NCI-H1694 treated with DMSO at 0.1 percent for 48 hours (cell line): Measurements from ENCODE around the gene ADAMTS18.
"Not testable (repeated sequence)": the region's sequence is repeated elsewhere in the genome, so short reads cannot be mapped to it uniquely, and the experiment has no call there.

Experiments
- DNase-seq: peaks from one replicate; lab custom pipeline; 2025; lab: John Stamatoyannopoulos, UW

The ADAMTS18 gene

GRCh38 chr16:77434530-77435271, at the start of gene ADAMTS18:
Gene ADAMTS18 (minus strand): TSS chr16:77435034. CDS start chr16:77434695, 339 bp downstream.
- DNase-seq, result no peak

- no peak for DNase-seq
Observed at GRCh38 chr16:77480681-77481315, 46.0 kb upstream of the ADAMTS18 start.

GRCh38 chr16:77472262-77472661, 37.4 kb upstream of the ADAMTS18 start:
- DNase-seq, result no peak

GRCh38 chr16:77470851-77471250, 36.0 kb upstream of the ADAMTS18 start:
- no peak for DNase-seq

GRCh38 chr16:77469634-77470033, 34.8 kb upstream of the ADAMTS18 start:
- peak; percentile 16 for DNase-seq

- no peak for DNase-seq
Observed at GRCh38 chr16:77468831-77469230, 34.0 kb upstream of the ADAMTS18 start.

- no peak for DNase-seq
Observed at GRCh38 chr16:77467821-77468335, 33.0 kb upstream of the ADAMTS18 start.

- DNase-seq, result not testable (repeated sequence)
Observed at GRCh38 chr16:77463659-77464058, 28.8 kb upstream of the ADAMTS18 start.

GRCh38 chr16:77462894-77463293, 28.1 kb upstream of the ADAMTS18 start:
- DNase-seq, result no peak

GRCh38 chr16:77459534-77460254, 24.9 kb upstream of the ADAMTS18 start:
- DNase-seq, result no peak

GRCh38 chr16:77457046-77457445, 22.2 kb upstream of the ADAMTS18 start:
- DNase-seq, result no peak

- no peak for DNase-seq
Observed at GRCh38 chr16:77452243-77452642, 17.4 kb upstream of the ADAMTS18 start.

- DNase-seq, result no peak
Observed at GRCh38 chr16:77450790-77451487, 16.1 kb upstream of the ADAMTS18 start.

GRCh38 chr16:77449208-77449607, 14.4 kb upstream of the ADAMTS18 start:
- no peak for DNase-seq

GRCh38 chr16:77445324-77445723, 10.5 kb upstream of the ADAMTS18 start:
- no peak for DNase-seq

GRCh38 chr16:77444147-77444460, 9.3 kb upstream of the ADAMTS18 start:
- no peak for DNase-seq

GRCh38 chr16:77443357-77444146, 8.7 kb upstream of the ADAMTS18 start:
- no peak for DNase-seq

- DNase-seq, result no peak
Observed at GRCh38 chr16:77442078-77442477, 7.2 kb upstream of the ADAMTS18 start.

- no peak for DNase-seq
Observed at GRCh38 chr16:77439106-77439505, 4.3 kb upstream of the ADAMTS18 start.

- DNase-seq, result peak; percentile 7
Observed at GRCh38 chr16:77437859-77438258, 3.0 kb upstream of the ADAMTS18 start.

- no peak for DNase-seq
Observed at GRCh38 chr16:77435272-77435820, 512 bp upstream of the ADAMTS18 start.
